Measurements from ENCODE around the gene SULT1C3.

The SULT1C3 gene

GRCh38 chr2:108309903-108310302 is 70.1 kb downstream of the SULT1C3 start:
- no peak for DNase-seq

All from SHP77 treated with DMSO at 0.1 percent for 48 hours (cell line).